Urinary bladder (tissue), 4 donors: Measurements from ENCODE around the gene CORIN. TPM values are rescaled to one million over a fixed set of nuclear protein-coding genes. Genes with fewer than 3 reads are reported as not detected.

Source experiments
- DNase-seq: peaks from one replicate; pipeline ENCODE4 v3.0.0-alpha.2; 2015; ENCODE audit errors: extremely low spot score
- H3K27ac ChIP-seq: one replicate; pipeline ENCODE4 v1.5.1; 2013; ENCODE audit warnings: low read depth, mild to moderate bottlenecking, moderate library complexity
- H3K36me3 ChIP-seq: one replicate; pipeline ENCODE4 v1.6.1; 2013; ENCODE audit warnings: mild to moderate bottlenecking, moderate library complexity; ENCODE audit not compliant: insufficient read depth
- H3K4me1 ChIP-seq: one replicate; pipeline ENCODE4 v1.6.1; 2013; ENCODE audit warnings: mild to moderate bottlenecking, moderate library complexity; ENCODE audit not compliant: insufficient read depth
- H3K4me3 ChIP-seq: one replicate; pipeline ENCODE4 v1.5.1; 2013; ENCODE audit warnings: low read depth, low read length
- WGBS: extraction: QIAGEN DNeasy Blood & Tissue Kit; methylation state at CpG from one replicate; pipeline ENCODE4 v1.1.7; 2013; 5-methylcytosine and 5-hydroxymethylcytosine counted together
- polyA plus RNA-seq: library from polyadenylated mRNA; stranded (reverse); fragments of 200-250 nt; gene quantifications from one replicate; pipeline ENCODE4 v1.2.3, GENCODE V29; 2013
- total RNA-seq: library from RNA; depleted of rRNA; stranded (reverse); fragments of >200 nt; gene quantifications from one replicate; pipeline ENCODE4 v1.2.3, GENCODE V29; 2014
- donor health status: healthy with polysubstance abuse.
- donor health status: healthy.

The CORIN gene
- total and polyA plus RNA-seq, 2 donors = 8.6 to 20.9 TPM

- 93% methylated on average over 4 of the region's 4 CpGs for WGBS
- Histone ChIP-seq H3K36me3 (no peaks in the 10 kb centered on the region), H3K27ac (no peak overlapping the region), H3K4me3 (no peak overlapping the region), H3K4me1 (no peaks in the 10 kb centered on the region)
- no peak for DNase-seq
Measured at GRCh38 chr4:47746122-47746521, 91.7 kb downstream of the CORIN start.

GRCh38 chr4:47744843-47745382, 93.0 kb downstream of the CORIN start:
- Histone ChIP-seq H3K36me3 (no peaks in the 10 kb centered on the region), H3K4me1 (no peaks in the 10 kb centered on the region), H3K4me3 (no peak overlapping the region), H3K27ac (no peak overlapping the region)
- DNase-seq = no peak
- WGBS = 75% methylated on average over 2 of the region's 2 CpGs

- DNase-seq = no peak
- H3K4me3 ChIP-seq = no peak overlapping the region
- no peaks in the 10 kb centered on the region for H3K4me1 ChIP-seq
- no peak overlapping the region for H3K27ac ChIP-seq
- H3K36me3 ChIP-seq = no peaks in the 10 kb centered on the region
- WGBS = 70% methylated on average over 2 of the region's 2 CpGs
Measured at GRCh38 chr4:47744253-47744652, 93.6 kb downstream of the CORIN start.

- no peak overlapping the region for H3K4me3 ChIP-seq
- no peaks in the 10 kb centered on the region for H3K36me3 ChIP-seq
- H3K27ac ChIP-seq = no peak overlapping the region
- no peaks in the 10 kb centered on the region for H3K4me1 ChIP-seq
- DNase-seq = no peak
Measured at GRCh38 chr4:47741200-47741599, 96.7 kb downstream of the CORIN start.

GRCh38 chr4:47737326-47737725, 100.5 kb downstream of the CORIN start:
- H3K4me1 ChIP-seq = no peaks in the 10 kb centered on the region
- no peak for DNase-seq
- H3K27ac ChIP-seq = no peak overlapping the region
- 59% methylated on average over 1 of the region's 1 CpG for WGBS
- no peak overlapping the region for H3K4me3 ChIP-seq
- no peaks in the 10 kb centered on the region for H3K36me3 ChIP-seq

GRCh38 chr4:47736555-47736954, 101.3 kb downstream of the CORIN start:
- Histone ChIP-seq H3K36me3 (no peaks in the 10 kb centered on the region), H3K4me3 (no peak overlapping the region), H3K27ac (no peak overlapping the region), H3K4me1 (no peaks in the 10 kb centered on the region)
- no peak for DNase-seq
- 79% methylated on average over 2 of the region's 2 CpGs for WGBS

- H3K4me1 ChIP-seq = no peaks in the 10 kb centered on the region
- 18% methylated on average over 1 of the region's 1 CpG for WGBS
- H3K4me3 ChIP-seq = no peak overlapping the region
- DNase-seq = no peak
- H3K36me3 ChIP-seq = no peaks in the 10 kb centered on the region
- no peak overlapping the region for H3K27ac ChIP-seq
Measured at GRCh38 chr4:47736146-47736545, 101.7 kb downstream of the CORIN start.

- WGBS = 53% methylated on average over 9 of the region's 9 CpGs
- no peak overlapping the region for H3K4me3 ChIP-seq
Measured at GRCh38 chr4:47733302-47734175, 104.3 kb downstream of the CORIN start.

GRCh38 chr4:47731182-47731581, 106.7 kb downstream of the CORIN start:
- Histone ChIP-seq H3K27ac (no peak overlapping the region), H3K36me3 (no peaks in the 10 kb centered on the region), H3K4me1 (no peaks in the 10 kb centered on the region), H3K4me3 (no peak overlapping the region)
- DNase-seq = no peak
- 89% methylated on average over 3 of the region's 3 CpGs for WGBS

More at GRCh38 chr4:47733302-47734175, 104.3 kb downstream of the CORIN start:
- H3K4me1 ChIP-seq = no peaks in the 10 kb centered on the region
- no peaks in the 10 kb centered on the region for H3K36me3 ChIP-seq
- no peak for DNase-seq
- no peak overlapping the region for H3K27ac ChIP-seq

- no peak for DNase-seq
- H3K4me3 ChIP-seq = no peak overlapping the region
- H3K36me3 ChIP-seq = no peaks in the 10 kb centered on the region
- H3K27ac ChIP-seq = no peak overlapping the region
- no peaks in the 10 kb centered on the region for H3K4me1 ChIP-seq
- 69% methylated on average over 6 of the region's 6 CpGs for WGBS
Measured at GRCh38 chr4:47729131-47729680, 108.7 kb downstream of the CORIN start.

- DNase-seq = no peak
- no peaks in the 10 kb centered on the region for H3K36me3 ChIP-seq
Measured at GRCh38 chr4:47721892-47722575, 115.8 kb downstream of the CORIN start.

GRCh38 chr4:47721485-47721884, 116.4 kb downstream of the CORIN start:
- H3K4me1 ChIP-seq = no peaks in the 10 kb centered on the region
- 88% methylated on average over 6 of the region's 6 CpGs for WGBS
- no peaks in the 10 kb centered on the region for H3K36me3 ChIP-seq
- no peak overlapping the region for H3K4me3 ChIP-seq
- no peak overlapping the region for H3K27ac ChIP-seq
- DNase-seq = no peak

More at GRCh38 chr4:47721892-47722575, 115.8 kb downstream of the CORIN start:
- no peaks in the 10 kb centered on the region for H3K4me1 ChIP-seq
- 77% methylated on average over 5 of the region's 5 CpGs for WGBS
- no peak overlapping the region for H3K4me3 ChIP-seq
- H3K27ac ChIP-seq = no peak overlapping the region

GRCh38 chr4:47720787-47721186, 117.1 kb downstream of the CORIN start:
- H3K36me3 ChIP-seq = no peaks in the 10 kb centered on the region
- no peak for DNase-seq
- H3K4me1 ChIP-seq = no peaks in the 10 kb centered on the region
- H3K4me3 ChIP-seq = no peak overlapping the region
- 53% methylated on average over 2 of the region's 2 CpGs for WGBS
- H3K27ac ChIP-seq = no peak overlapping the region

- H3K4me3 ChIP-seq = no peak overlapping the region
- WGBS = 84% methylated on average over 4 of the region's 4 CpGs
- no peak for DNase-seq
- H3K27ac ChIP-seq = no peak overlapping the region
- H3K4me1 ChIP-seq = no peaks in the 10 kb centered on the region
- H3K36me3 ChIP-seq = no peaks in the 10 kb centered on the region
Measured at GRCh38 chr4:47719576-47719975, 118.3 kb downstream of the CORIN start.
